A673 (cell line): ENCODE results near the gene POLR3A. TPM values are rescaled to one million over a fixed set of nuclear protein-coding genes. Genes with fewer than 3 reads are reported as not detected.
A peak's percentile ranks its signal among the peaks of the same experiment; 100 is the strongest.
"Not testable (repeated sequence)": the region's sequence is repeated elsewhere in the genome, so short reads cannot be mapped to it uniquely, and the experiment has no call there.

Experiments used
- BruUV-seq: library from RNA; stranded (reverse); fragments of 400-500 nt; replicated peaks from 2 replicates; lab custom pipeline; 2021; lab: Mats Ljungman, UMichigan
- CTCF ChIA-PET: fragments of 300-600 bp; sonication (Branson Sonifier 250); formaldehyde crosslinking; loops from one replicate; lab custom pipeline; 2022; ENCODE audit warnings: antibody characterized with exemption; lab: Charles Lee
- POLR2A ChIA-PET: fragments of 300-600 bp; sonication (Branson Sonifier 250); formaldehyde crosslinking; loops from one replicate; lab custom pipeline; 2022; ENCODE audit warnings: antibody characterized with exemption; ENCODE audit not compliant: low non-redundant PET; lab: Charles Lee
- DNase-seq: peaks from one replicate; pipeline ENCODE4 v3.0.0-alpha.2; 2015; ENCODE audit warnings: low spot score
- H3K27ac ChIP-seq: fragments of 200-600 bp; sonication (generic); 2 replicates; pipeline ENCODE4 v1.5.1; 2016; ENCODE audit warnings: mixed run types, low read depth, mild to moderate bottlenecking, mixed read lengths, antibody characterized with exemption, low read length; ENCODE audit not compliant: poor library complexity, severe bottlenecking
- H3K27me3 ChIP-seq: fragments of 200-600 bp; sonication (generic); replicated peaks from 2 replicates; pipeline ENCODE4 v1.6.1; 2017; ENCODE audit warnings: mixed run types, low read depth, mild to moderate bottlenecking, mixed read lengths, antibody characterized with exemption, low read length; ENCODE audit not compliant: insufficient read depth, poor library complexity
- H3K36me3 ChIP-seq: fragments of 200-600 bp; sonication (generic); 2 replicates; pipeline ENCODE4 v1.6.1; 2016; ENCODE audit warnings: mixed run types, mild to moderate bottlenecking, mixed read lengths, antibody characterized with exemption, low read length; ENCODE audit not compliant: insufficient read depth, poor library complexity, severe bottlenecking
- H3K4me1 ChIP-seq: fragments of 200-600 bp; sonication (generic); 2 replicates; pipeline ENCODE4 v1.6.1; 2017; ENCODE audit warnings: mixed run types, mild to moderate bottlenecking, mixed read lengths, antibody characterized with exemption, low read length; ENCODE audit not compliant: insufficient read depth, poor library complexity, severe bottlenecking
- H3K4me3 ChIP-seq: fragments of 200-600 bp; sonication (generic); 2 replicates; pipeline ENCODE4 v1.5.1; 2016; ENCODE audit warnings: low read depth, mixed run types, mild to moderate bottlenecking, mixed read lengths, low read length; ENCODE audit not compliant: poor library complexity, severe bottlenecking
- H3K9me3 ChIP-seq: fragments of 200-600 bp; sonication (generic); 2 replicates; pipeline ENCODE4 v1.6.1; 2016; ENCODE audit warnings: mixed run types, low read depth, mild to moderate bottlenecking, mixed read lengths, antibody characterized with exemption, low read length; ENCODE audit not compliant: poor library complexity, severe bottlenecking
- EZH2 ChIP-seq: fragments of 200-600 bp; sonication (generic); IDR thresholded peaks from 2 replicates; pipeline ENCODE4 v1.6.1; 2017; ENCODE audit warnings: borderline replicate concordance, low read depth, mild to moderate bottlenecking, mixed read lengths, antibody characterized with exemption, low read length; ENCODE audit not compliant: poor library complexity, severe bottlenecking
- intact Hi-C: fragments of 100-400 bp; cut with micrococcal nuclease; formaldehyde crosslinking; loops from one replicate; pipeline ENCODE4 v1.10.0; 2022; ENCODE audit not compliant: unreplicated experiment
- total RNA-seq: library from RNA; stranded (reverse); gene quantifications from 2 replicates; pipeline ENCODE4 v1.2.3, GENCODE V29; 2021
- TF ChIP-seq, protein P1 (sequence below): fragments of 300-800, 200-600 bp; sonication (generic); conservative IDR thresholded peaks from 2 replicates; pipeline ENCODE4 v1.5.1; 2017; ENCODE audit warnings: low read depth, mild to moderate bottlenecking, antibody characterized with exemption, low read length, moderate library complexity, mixed read lengths

POLR3A gene
- total RNA-seq, 1 experiment from 2014 or later, result 27.8 TPM

DNA sequence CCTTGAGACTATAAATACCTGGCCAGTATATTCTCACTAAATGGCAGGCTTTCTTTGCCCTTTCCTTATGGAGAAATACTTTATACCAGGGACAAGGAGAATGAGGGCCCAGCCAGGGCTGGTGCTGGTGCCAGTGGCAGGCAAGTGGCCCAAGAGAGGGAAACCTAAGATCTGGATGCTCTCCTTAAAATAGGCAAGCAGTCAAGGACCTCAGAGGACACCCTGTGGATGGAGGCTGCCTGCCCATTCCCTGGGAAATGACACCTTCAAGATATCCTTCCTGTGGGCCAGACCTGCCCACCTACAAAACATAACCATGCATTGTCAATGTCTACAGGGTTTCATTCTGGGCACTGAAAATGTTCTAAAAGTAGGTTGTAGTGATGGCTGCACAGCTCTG lies 29.1 kb downstream of the POLR3A start:
- H3K27me3 ChIP-seq, result no peaks in the 10 kb centered on the region
- intact Hi-C loops, result no loop called here
- no peak for TF ChIP-seq EZH2
- TF ChIP-seq, protein P1, sequence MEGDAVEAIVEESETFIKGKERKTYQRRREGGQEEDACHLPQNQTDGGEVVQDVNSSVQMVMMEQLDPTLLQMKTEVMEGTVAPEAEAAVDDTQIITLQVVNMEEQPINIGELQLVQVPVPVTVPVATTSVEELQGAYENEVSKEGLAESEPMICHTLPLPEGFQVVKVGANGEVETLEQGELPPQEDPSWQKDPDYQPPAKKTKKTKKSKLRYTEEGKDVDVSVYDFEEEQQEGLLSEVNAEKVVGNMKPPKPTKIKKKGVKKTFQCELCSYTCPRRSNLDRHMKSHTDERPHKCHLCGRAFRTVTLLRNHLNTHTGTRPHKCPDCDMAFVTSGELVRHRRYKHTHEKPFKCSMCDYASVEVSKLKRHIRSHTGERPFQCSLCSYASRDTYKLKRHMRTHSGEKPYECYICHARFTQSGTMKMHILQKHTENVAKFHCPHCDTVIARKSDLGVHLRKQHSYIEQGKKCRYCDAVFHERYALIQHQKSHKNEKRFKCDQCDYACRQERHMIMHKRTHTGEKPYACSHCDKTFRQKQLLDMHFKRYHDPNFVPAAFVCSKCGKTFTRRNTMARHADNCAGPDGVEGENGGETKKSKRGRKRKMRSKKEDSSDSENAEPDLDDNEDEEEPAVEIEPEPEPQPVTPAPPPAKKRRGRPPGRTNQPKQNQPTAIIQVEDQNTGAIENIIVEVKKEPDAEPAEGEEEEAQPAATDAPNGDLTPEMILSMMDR, result no peak
- H3K27ac ChIP-seq, result no peak overlapping the region
- no TSS peak for BruUV-seq
- ChIA-PET POLR2A (no interaction called here), CTCF (no interaction called here)
- no peaks in the 10 kb centered on the region for H3K9me3 ChIP-seq
- no peak overlapping the region for H3K4me3 ChIP-seq
- no peaks in the 10 kb centered on the region for H3K4me1 ChIP-seq
- DNase-seq, result no peak
- H3K36me3 ChIP-seq, result peaks cover 58% of the 10 kb centered on the region

DNA sequence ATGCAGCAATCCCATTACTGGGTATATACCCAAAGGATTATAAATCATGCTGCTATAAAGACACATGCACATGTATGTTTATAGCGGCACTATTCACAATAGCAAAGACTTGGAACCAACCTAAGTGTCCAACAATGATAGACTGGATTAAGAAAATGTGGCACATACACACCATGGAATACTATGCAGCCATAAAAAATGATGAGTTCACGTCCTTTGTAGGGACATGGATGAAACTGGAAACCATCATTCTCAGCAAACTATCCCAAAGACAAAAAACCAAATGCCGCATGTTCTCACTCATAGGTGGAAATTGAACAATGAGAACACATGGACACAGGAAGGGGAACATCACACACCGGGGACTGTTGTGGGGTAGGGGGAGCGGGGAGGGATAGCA lies 30.5 kb downstream of the POLR3A start:
- H3K4me1 ChIP-seq, CTCF ChIA-PET, intact Hi-C loops, H3K9me3 ChIP-seq, POLR2A ChIA-PET, BruUV-seq, H3K27ac ChIP-seq, H3K4me3 ChIP-seq, DNase-seq, H3K27me3 ChIP-seq: not testable (repeated sequence)
- H3K36me3 ChIP-seq, result peaks cover 47% of the 10 kb centered on the region

DNA sequence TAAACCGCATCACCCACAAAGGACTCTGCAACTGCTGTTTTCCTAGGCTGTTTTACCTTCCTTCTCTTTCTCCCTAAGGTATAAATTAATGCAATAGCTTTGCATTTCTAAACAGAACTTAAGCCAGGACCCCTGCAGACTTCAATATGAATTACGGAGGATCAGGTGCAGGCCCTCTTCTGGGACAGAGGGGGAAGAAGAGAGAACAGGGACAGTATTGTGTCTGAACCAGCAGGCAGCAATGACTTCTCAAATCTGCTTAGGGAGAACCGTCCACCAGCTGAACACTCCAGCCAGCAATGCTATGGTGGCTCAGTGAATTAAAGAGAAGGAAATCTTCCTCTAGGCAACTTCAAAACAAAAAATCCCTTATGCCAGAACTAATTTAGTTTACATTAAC lies 35.7 kb downstream of the POLR3A start:
- ChIA-PET POLR2A (no interaction called here), CTCF (no interaction called here)
- no peaks in the 10 kb centered on the region for H3K4me1 ChIP-seq
- intact Hi-C loops, result no loop called here
- H3K36me3 ChIP-seq, result peaks cover 50% of the 10 kb centered on the region
- peak; percentile 9 for DNase-seq
- H3K27me3 ChIP-seq, result no peaks in the 10 kb centered on the region
- H3K9me3 ChIP-seq, result no peaks in the 10 kb centered on the region
- H3K27ac ChIP-seq, result no peak overlapping the region
- no peak overlapping the region for H3K4me3 ChIP-seq
- TF ChIP-seq, protein P1, result no peak
- no TSS peak for BruUV-seq

DNA sequence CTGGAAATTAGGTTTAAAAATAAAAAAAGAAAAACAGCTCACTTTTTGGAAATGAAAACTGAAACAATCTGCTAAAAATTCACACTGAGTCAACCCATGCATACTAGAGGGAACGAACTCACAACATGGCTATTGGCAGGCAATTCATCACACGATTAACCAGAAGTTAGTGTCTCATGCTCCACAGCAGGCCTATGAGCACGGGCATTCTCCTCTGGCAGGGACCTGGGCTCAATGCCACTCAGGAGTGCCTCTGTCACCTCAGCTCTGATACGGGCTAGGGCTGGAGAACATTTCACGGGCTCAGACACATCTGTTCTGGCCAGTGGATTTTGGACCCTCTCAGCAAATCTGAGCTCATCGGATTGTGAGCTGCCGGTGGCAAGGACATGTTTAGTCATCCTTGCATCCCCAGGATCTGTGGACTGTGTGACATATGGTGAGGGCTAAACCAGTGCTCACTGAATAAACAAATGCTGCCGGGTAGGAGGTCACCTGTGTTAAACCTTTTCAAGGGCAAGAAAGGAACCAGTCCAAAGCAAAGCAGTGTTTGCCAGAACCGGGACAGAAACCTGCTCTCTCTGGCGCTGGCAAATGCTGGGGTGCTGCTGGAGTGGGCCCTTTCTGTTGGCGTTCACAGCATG lies 40.1 kb downstream of the POLR3A start:
- Histone ChIP-seq H3K27me3 (no peaks in the 10 kb centered on the region), H3K27ac (no peak overlapping the region), H3K9me3 (no peaks in the 10 kb centered on the region), H3K4me1 (peaks cover 15% of the 10 kb centered on the region), H3K4me3 (no peak overlapping the region), H3K36me3 (peaks cover 70% of the 10 kb centered on the region)
- BruUV-seq, result no TSS peak
- intact Hi-C loops, result no loop called here
- ChIA-PET CTCF (no interaction called here), POLR2A (no interaction called here)
- no peak for DNase-seq
- no peak for TF ChIP-seq EZH2
- TF ChIP-seq, protein P1, result no peak
